Measurements from ENCODE around the gene SLC15A1. TPM values are rescaled to one million over a fixed set of nuclear protein-coding genes. Genes with fewer than 3 reads are reported as not detected.

Gene SLC15A1
- polyA plus RNA-seq, 1 donor from 2014 or later = not detected

GRCh38 chr13:98722958-98723357, 29.5 kb downstream of the SLC15A1 start:
- Histone ChIP-seq H3K4me3 (ENCODE audit: low read length) (no peak overlapping the region), H3K79me2 (replicated peaks; ENCODE audit: insufficient read depth, low read length) (no peaks in the 10 kb centered on the region), H3F3A (ENCODE audit: insufficient read depth, low read length, poor library complexity, severe bottlenecking) (no peaks in the 10 kb centered on the region), H3K4me2 (ENCODE audit: low read length) (no peak overlapping the region), H3K27me3 (ENCODE audit: insufficient read depth, low read depth, low read length) (no peaks in the 10 kb centered on the region), H3K36me3 (ENCODE audit: insufficient read depth, low read length) (no peaks in the 10 kb centered on the region), H2AFZ (ENCODE audit: low read depth, low read length) (no peak overlapping the region), H3K27ac (ENCODE audit: low read length) (no peak overlapping the region), H4K20me1 (ENCODE audit: insufficient read depth) (no peaks in the 10 kb centered on the region), H3K9ac (ENCODE audit: low read length) (no peak overlapping the region), H3K9me3 (ENCODE audit: low read length) (no peaks in the 10 kb centered on the region), H3K9me2 (ENCODE audit: insufficient read depth, low read length) (no peaks in the 10 kb centered on the region)
- TF ChIP-seq, protein P1, sequence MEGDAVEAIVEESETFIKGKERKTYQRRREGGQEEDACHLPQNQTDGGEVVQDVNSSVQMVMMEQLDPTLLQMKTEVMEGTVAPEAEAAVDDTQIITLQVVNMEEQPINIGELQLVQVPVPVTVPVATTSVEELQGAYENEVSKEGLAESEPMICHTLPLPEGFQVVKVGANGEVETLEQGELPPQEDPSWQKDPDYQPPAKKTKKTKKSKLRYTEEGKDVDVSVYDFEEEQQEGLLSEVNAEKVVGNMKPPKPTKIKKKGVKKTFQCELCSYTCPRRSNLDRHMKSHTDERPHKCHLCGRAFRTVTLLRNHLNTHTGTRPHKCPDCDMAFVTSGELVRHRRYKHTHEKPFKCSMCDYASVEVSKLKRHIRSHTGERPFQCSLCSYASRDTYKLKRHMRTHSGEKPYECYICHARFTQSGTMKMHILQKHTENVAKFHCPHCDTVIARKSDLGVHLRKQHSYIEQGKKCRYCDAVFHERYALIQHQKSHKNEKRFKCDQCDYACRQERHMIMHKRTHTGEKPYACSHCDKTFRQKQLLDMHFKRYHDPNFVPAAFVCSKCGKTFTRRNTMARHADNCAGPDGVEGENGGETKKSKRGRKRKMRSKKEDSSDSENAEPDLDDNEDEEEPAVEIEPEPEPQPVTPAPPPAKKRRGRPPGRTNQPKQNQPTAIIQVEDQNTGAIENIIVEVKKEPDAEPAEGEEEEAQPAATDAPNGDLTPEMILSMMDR (IDR thresholded peaks at IDR 0.05; ENCODE audit: poor library complexity, severe bottlenecking) = no peak
- TF ChIP-seq TAF1 (IDR thresholded peaks at IDR 0.05; ENCODE audit: low read depth) (no peak), SMC3 (conservative IDR thresholded peaks at IDR 0.05; ENCODE audit: poor library complexity) (no peak), RAD21 (conservative IDR thresholded peaks at IDR 0.05) (no peak), POLR2AphosphoS5 (IDR thresholded peaks at IDR 0.05) (no peak), MXI1 (conservative IDR thresholded peaks at IDR 0.05; ENCODE audit: poor library complexity, severe bottlenecking) (no peak)
- TF ChIP-seq, protein P2, sequence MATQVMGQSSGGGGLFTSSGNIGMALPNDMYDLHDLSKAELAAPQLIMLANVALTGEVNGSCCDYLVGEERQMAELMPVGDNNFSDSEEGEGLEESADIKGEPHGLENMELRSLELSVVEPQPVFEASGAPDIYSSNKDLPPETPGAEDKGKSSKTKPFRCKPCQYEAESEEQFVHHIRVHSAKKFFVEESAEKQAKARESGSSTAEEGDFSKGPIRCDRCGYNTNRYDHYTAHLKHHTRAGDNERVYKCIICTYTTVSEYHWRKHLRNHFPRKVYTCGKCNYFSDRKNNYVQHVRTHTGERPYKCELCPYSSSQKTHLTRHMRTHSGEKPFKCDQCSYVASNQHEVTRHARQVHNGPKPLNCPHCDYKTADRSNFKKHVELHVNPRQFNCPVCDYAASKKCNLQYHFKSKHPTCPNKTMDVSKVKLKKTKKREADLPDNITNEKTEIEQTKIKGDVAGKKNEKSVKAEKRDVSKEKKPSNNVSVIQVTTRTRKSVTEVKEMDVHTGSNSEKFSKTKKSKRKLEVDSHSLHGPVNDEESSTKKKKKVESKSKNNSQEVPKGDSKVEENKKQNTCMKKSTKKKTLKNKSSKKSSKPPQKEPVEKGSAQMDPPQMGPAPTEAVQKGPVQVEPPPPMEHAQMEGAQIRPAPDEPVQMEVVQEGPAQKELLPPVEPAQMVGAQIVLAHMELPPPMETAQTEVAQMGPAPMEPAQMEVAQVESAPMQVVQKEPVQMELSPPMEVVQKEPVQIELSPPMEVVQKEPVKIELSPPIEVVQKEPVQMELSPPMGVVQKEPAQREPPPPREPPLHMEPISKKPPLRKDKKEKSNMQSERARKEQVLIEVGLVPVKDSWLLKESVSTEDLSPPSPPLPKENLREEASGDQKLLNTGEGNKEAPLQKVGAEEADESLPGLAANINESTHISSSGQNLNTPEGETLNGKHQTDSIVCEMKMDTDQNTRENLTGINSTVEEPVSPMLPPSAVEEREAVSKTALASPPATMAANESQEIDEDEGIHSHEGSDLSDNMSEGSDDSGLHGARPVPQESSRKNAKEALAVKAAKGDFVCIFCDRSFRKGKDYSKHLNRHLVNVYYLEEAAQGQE (IDR thresholded peaks at IDR 0.05; ENCODE audit: borderline replicate concordance) = no peak

DNA sequence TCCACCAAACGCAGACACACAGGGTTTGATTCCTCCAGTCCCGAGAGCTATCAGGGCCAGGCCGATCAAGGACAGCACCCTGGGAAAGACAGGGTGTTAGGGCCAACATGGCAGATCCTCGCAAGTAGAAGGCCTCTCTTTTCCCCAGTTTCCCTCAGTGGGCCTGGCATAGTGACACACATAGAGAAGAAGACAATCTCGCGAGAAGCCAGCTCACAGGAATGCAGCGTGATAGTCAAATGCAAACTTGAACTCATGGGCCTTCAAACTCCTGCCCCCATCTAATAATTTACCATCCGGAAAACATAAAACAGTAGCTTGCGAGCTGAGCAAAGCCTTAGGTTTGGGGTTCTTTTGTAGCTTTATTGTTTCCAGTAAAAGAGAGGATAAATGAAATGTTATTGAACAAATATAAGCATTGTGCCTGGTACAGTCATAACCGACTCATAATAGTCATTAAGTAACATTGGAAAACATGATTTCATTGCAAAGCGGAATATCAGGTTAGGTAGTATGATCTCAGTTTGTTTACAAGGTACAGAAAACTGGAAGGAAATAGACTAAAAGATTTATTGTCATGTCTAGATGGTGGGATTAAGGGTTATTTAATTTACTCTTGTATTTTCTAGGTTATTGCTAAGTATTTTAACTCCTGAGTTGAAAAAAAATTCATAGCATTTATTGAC, 30.5 kb downstream of the SLC15A1 start:
- H3K27me3 ChIP-seq (ENCODE audit: insufficient read depth, low read depth, low read length) = no peaks in the 10 kb centered on the region
- H3K79me2 ChIP-seq (replicated peaks; ENCODE audit: insufficient read depth, low read length) = no peaks in the 10 kb centered on the region
- H3K9me2 ChIP-seq (ENCODE audit: insufficient read depth, low read length) = no peaks in the 10 kb centered on the region
- no peaks in the 10 kb centered on the region for H4K20me1 ChIP-seq (ENCODE audit: insufficient read depth)
- no peaks in the 10 kb centered on the region for H3K36me3 ChIP-seq (ENCODE audit: insufficient read depth, low read length)
- H3K4me2 ChIP-seq (ENCODE audit: low read length) = no peak overlapping the region
- H3F3A ChIP-seq (ENCODE audit: insufficient read depth, low read length, poor library complexity, severe bottlenecking) = no peaks in the 10 kb centered on the region
- TF ChIP-seq RAD21 (conservative IDR thresholded peaks at IDR 0.05) (no peak), EP300 (conservative IDR thresholded peaks at IDR 0.05; ENCODE audit: poor library complexity, severe bottlenecking) (no peak), POLR2AphosphoS5 (IDR thresholded peaks at IDR 0.05) (no peak), TAF1 (IDR thresholded peaks at IDR 0.05; ENCODE audit: low read depth) (no peak), EZH2 (IDR thresholded peaks at IDR 0.05; ENCODE audit: borderline replicate concordance, insufficient read depth, low read length, poor library complexity, severe bottlenecking) (no peak), SMC3 (conservative IDR thresholded peaks at IDR 0.05; ENCODE audit: poor library complexity) (no peak), MXI1 (conservative IDR thresholded peaks at IDR 0.05; ENCODE audit: poor library complexity, severe bottlenecking) (no peak)
- TF ChIP-seq, protein P2 (IDR thresholded peaks at IDR 0.05; ENCODE audit: borderline replicate concordance) = no peak
- TF ChIP-seq, protein P1 (IDR thresholded peaks at IDR 0.05; ENCODE audit: poor library complexity, severe bottlenecking) = no peak
- no peak overlapping the region for H3K27ac ChIP-seq (ENCODE audit: low read length)
- no peaks in the 10 kb centered on the region for H3K9me3 ChIP-seq (ENCODE audit: low read length)
- no peak overlapping the region for H2AFZ ChIP-seq (ENCODE audit: low read depth, low read length)
- H3K4me3 ChIP-seq (ENCODE audit: low read length) = no peak overlapping the region
- no peak overlapping the region for H3K9ac ChIP-seq (ENCODE audit: low read length)

All from neural cell (in vitro differentiated cells).